ENCODE results near the gene KRTAP3-1.
A peak's percentile ranks its signal among the peaks of the same experiment; 100 is the strongest.

Gene KRTAP3-1

DNA sequence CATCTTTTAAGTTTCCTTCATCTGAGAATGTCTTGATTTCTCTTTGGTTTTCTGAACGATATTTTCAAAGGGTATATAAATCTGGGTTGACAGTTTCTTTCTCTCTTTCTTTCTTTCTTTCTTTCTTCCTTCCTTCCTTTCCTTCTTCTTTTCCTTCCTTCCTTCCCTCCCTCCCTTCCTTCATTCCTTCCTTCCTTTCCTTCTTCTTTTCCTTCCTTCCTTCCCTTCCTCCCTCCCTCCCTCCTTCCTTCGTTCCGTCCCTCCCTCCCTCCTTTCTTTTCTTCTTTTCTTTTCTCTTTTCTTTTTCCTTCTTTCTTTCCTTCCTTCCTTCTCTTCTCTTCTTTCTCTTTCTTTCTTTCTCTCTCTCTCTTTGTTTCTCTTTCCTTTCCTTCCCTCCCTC lies 34.6 kb downstream of the KRTAP3-1 start:
- no peak for DNase-seq

DNA sequence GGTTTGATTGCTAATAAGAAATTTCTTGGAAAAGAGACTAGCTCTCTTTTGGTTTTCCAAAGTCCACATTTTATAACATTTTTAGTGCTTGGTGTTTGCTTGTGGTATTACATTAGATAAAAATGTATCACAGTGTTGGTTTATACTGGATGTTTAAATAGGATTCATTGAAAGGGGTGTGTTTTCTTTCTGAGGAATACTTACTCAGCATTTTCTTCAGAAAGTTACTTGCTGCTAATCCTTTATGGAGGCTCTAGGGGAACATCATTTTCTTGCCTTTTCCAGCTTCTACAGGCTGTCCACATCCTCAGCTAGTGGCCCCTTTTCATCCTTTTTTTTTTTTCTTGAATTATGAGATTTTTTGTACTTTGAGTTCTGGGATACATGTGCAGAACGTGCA lies 41.3 kb downstream of the KRTAP3-1 start:
- no peak for DNase-seq

DNA sequence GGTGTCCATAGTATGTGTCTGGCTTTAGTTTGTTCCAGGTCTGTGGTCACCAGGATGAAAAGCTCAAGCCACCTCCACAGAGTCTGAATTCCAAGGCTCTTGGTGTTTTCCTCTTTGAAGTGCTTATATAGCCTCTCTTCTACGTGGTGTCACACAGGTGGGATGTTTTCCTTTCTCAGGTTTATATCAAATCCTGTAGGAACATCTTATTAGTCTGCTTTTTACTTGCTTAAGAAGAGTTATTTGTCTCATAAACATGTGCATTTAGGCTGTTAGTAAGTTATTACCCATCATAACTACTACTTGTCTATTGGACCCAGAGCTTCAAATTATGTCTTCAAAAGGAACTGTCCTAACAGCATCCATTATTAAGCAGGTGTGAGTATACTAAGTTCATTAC lies 42.1 kb downstream of the KRTAP3-1 start, which contains the start of gene KRT39:
Gene KRT39, minus strand, starts transcription at position 101 of the 400 bp plus-strand sequence. Its CDS starts 92 bp downstream, at position 9.
- no peak for DNase-seq

DNA sequence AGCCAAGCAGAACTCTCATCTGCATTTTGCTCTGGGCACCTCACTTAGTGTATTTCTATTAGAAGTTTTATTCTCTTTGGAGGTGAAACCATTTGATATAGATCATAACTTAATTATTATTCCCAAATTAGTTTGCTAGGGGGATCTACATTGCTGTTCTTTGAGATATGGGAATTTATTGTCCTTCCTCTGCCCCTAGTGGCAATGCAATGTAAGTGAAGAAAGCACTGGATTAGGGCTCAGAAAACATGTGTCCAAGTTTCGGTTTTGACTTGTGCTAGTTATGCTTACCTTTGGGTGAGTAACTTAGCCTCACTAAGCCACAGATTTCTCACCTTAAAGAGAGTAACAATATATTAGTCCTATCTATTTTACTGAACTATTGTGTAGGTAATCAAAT lies 45.1 kb downstream of the KRTAP3-1 start:
- peak; percentile 24 to 42 (median 26) for DNase-seq

DNA sequence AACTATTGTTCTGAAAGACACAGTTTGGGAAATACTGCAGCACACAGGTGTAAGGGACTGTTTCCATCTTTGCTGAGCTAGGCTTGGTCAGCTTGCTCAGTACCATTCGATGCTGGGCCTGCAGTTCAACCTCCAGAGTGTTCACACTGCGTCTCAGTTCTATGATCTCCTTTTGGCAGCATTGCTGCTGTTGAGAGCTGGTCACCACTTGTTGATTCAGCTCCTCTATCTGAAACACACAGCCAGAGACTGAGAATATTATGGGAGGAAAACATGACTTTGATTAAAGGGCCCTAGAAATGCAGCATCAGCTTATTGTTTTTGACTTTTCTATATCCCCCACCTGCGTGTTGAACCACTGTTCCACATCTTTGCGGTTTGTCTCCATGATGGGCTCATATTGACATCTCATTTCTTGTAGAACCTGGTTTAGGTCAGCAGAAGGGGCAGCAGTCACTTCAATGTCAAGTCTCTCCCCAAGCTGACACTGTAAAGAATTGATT lies 46.8 kb downstream of the KRTAP3-1 start:
- no peak for DNase-seq

DNA sequence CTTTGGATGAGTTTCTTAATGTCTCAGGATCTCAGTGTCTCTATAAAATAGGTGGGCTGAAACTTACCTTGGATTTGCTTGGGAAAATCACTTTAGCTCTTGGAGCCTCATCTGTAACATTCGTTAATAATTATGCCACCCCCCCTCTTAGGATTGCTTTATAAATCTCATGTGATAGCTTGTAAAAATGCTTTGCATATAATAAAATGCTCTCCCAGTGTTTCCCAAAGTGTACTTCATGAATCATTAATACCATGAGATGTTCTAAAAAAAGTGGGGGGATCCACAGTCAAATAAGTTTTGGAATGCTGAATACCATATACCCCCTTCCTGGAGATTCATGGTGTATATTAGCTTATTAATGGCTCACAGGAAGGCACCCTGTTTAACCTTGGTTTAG lies 47.3 kb downstream of the KRTAP3-1 start:
- DNase-seq, result no peak

DNA sequence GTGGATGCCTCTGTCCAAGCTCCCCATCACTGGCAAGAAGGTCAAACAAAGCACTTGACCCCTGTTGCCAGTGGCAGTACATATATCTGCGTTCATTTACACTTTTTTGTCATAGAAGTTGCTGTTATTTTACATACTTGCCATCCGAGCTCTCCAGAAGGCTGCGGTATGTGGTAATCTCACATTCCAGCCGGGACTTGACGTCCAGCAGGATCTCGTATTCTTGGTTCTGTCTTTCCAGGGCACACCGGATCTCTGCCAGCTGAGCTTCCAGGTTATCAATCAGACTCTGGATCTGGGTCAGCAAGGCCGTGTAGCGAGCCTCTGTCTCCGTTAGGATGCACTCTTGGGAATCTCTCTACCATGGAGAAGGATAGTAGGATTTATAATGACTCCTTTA lies 48.8 kb downstream of the KRTAP3-1 start:
- no peak for DNase-seq
